HepG2 (cell line): ENCODE results near the gene PLCB1. TPM values are rescaled to one million over a fixed set of nuclear protein-coding genes. Genes with fewer than 3 reads are reported as not detected.
A peak's percentile ranks its signal among the peaks of the same experiment; 100 is the strongest.

Source experiments
- ATAC-seq: fragments of 200-7000 bp; cut with Tn5 transposase; 3 replicates; pipeline ENCODE4 v1.9.1; 2020; ENCODE audit warnings: mild to moderate bottlenecking, moderate library complexity
- BruUV-seq: library from RNA; stranded (reverse); fragments of 400-500 nt; replicated peaks from 2 replicates; lab custom pipeline; 2021; lab: Mats Ljungman, UMichigan
- CTCF ChIA-PET: fragments of 300-600 bp; formaldehyde crosslinking; extraction: SDS; loops from one replicate; lab custom pipeline; 2021; ENCODE audit warnings: low total read pairs, inconsistent platforms, low intra/inter-chr PET ratio; lab: Yijun Ruan, JAX
- POLR2A ChIA-PET: fragments of 350-600 bp; sonication (Branson Sonifier 250); formaldehyde crosslinking; loops from one replicate; lab custom pipeline; 2020; ENCODE audit warnings: antibody characterized with exemption, inconsistent platforms; lab: Yijun Ruan, JAX
- DNase-seq: peaks from one replicate; pipeline ENCODE4 v3.0.0-alpha.2; 2015; ENCODE audit warnings: low spot score
- FAIRE-seq: peaks from 3 replicates; lab custom pipeline; 2011; peaks lifted over from hg19 to GRCh38; lab: Jason Lieb, UNC
- H2AFZ ChIP-seq: one replicate; pipeline ENCODE4 v1.6.1; 2011; ENCODE audit warnings: low read length, inconsistent platforms
- H3K27ac ChIP-seq: fragments of 300-600 bp; 3 replicates; pipeline ENCODE4 v1.8.0; 2011; ENCODE audit warnings: mixed run types, mild to moderate bottlenecking, mixed read lengths, low read length, inconsistent platforms; ENCODE audit not compliant: insufficient read depth; ENCODE audit errors: extremely low read length
- H3K27me3 ChIP-seq, 2 experiments: fragments of 200-600 bp in 1 of 2; 2 replicates in 1 of 2; 3 replicates in 1 of 2; pipeline versions ENCODE4 v1.6.0 to v1.8.0; 2011; ENCODE audit warnings: low read length in 2 of 2, mild to moderate bottlenecking in 2 of 2, moderate library complexity in 2 of 2, inconsistent platforms in 1 of 2; ENCODE audit not compliant: insufficient read depth in 2 of 2, control insufficient read depth in 1 of 2
- H3K36me3 ChIP-seq, 2 experiments: fragments of 200-600 bp in 1 of 2; replicated peaks in 1 of 2; 2 replicates in 1 of 2; 3 replicates in 1 of 2; pipeline versions ENCODE4 v1.5.1 to v1.8.0; 2011; ENCODE audit warnings: low read length in 2 of 2, inconsistent platforms in 1 of 2; ENCODE audit not compliant: insufficient read depth in 2 of 2, control insufficient read depth in 1 of 2
- H3K4me1 ChIP-seq: 2 replicates; pipeline ENCODE4 v1.5.1; 2012; ENCODE audit warnings: low read length, inconsistent platforms; ENCODE audit not compliant: insufficient read depth
- H3K4me2 ChIP-seq: 2 replicates; pipeline ENCODE4 v1.6.0; 2011; ENCODE audit warnings: low read depth, low read length, inconsistent platforms
- H3K4me3 ChIP-seq, 3 experiments: fragments of 200-600 bp in 1 of 3; sonication (generic), shearing (Covaris generic) in 1 of 3; replicated peaks in 1 of 3; 2 replicates each; pipeline ENCODE4 v1.5.1; 2011 to 2016; ENCODE audit warnings: low read length in 3 of 3, inconsistent platforms in 2 of 3, low read depth in 2 of 3, mild to moderate bottlenecking in 2 of 3, control low read depth in 1 of 3, mixed read lengths in 1 of 3; ENCODE audit not compliant: insufficient read depth in 1 of 3
- H3K79me2 ChIP-seq: one replicate; pipeline ENCODE4 v1.6.1; 2011; ENCODE audit warnings: low read length, inconsistent platforms; ENCODE audit not compliant: insufficient read depth
- H3K9ac ChIP-seq: 2 replicates; pipeline ENCODE4 v1.6.0; 2011; ENCODE audit warnings: mild to moderate bottlenecking, low read depth, low read length, inconsistent platforms; ENCODE audit not compliant: insufficient read depth
- H3K9me3 ChIP-seq: 2 replicates; pipeline ENCODE4 v1.5.1; 2012; ENCODE audit warnings: mild to moderate bottlenecking, low read length
- H4K20me1 ChIP-seq: 2 replicates; pipeline ENCODE4 v1.6.0; 2011; ENCODE audit warnings: inconsistent platforms, mild to moderate bottlenecking, low read length, moderate library complexity; ENCODE audit not compliant: insufficient read depth
- ATF4 ChIP-seq, 2 experiments: fragments of 450-650 bp in 1 of 2; sonication (generic) in 1 of 2; formaldehyde crosslinking; IDR thresholded peaks; 2 replicates each; pipeline versions ENCODE4 v1.5.0 to v1.8.0; 2020 to 2022; ENCODE audit warnings: mild to moderate bottlenecking in 1 of 2, missing genetic modification reagents in 1 of 2
- CEBPB ChIP-seq: IDR thresholded peaks from 2 replicates; pipeline ENCODE4 v1.6.1; 2011; ENCODE audit warnings: low read depth, low read length, improper control_type of control experiment, borderline replicate concordance
- ISX ChIP-seq: sonication (generic); formaldehyde crosslinking; conservative IDR thresholded peaks from 2 replicates; pipeline ENCODE4 v1.5.0; 2020; ENCODE audit warnings: missing genetic modification reagents
- NFE2L2 ChIP-seq: fragments of 150-350 bp; IDR thresholded peaks from 2 replicates; pipeline ENCODE4 v1.6.1; 2014; ENCODE audit warnings: low read length
- NR1H2 ChIP-seq: sonication (generic); formaldehyde crosslinking; IDR thresholded peaks from 2 replicates; pipeline ENCODE4 v1.8.1; 2022; ENCODE audit warnings: low read depth, missing genetic modification reagents, borderline replicate concordance
- PAXIP1 ChIP-seq: sonication (generic); formaldehyde crosslinking; conservative IDR thresholded peaks from 2 replicates; pipeline ENCODE4 v1.4.0; 2020; ENCODE audit warnings: mild to moderate bottlenecking, missing genetic modification reagents, moderate library complexity
- WGBS: methylation state at CpG from one replicate; pipeline ENCODE4 v1.1.6; 2017; ENCODE audit warnings: low lambda C conversion rate; 5-methylcytosine and 5-hydroxymethylcytosine counted together
- in situ Hi-C: cut with HindIII; loops from 2 replicates; pipeline ENCODE4 v1.10.0; 2017; ENCODE audit warnings: low pct_unique_long_range_greater_than_20kb; ENCODE audit not compliant: extremely low pct_ligation_motif_present
- intact Hi-C: fragments of 100-400 bp; cut with micrococcal nuclease; formaldehyde crosslinking; loops from one replicate; pipeline ENCODE4 v1.10.0; 2022; ENCODE audit not compliant: unreplicated experiment
- polyA plus RNA-seq, 8 experiments: library from polyadenylated mRNA; depleted of rRNA in 3 of 8; stranded (reverse) in 7 of 8; unstranded in 1 of 8; fragments of >200 nt; fragmentation: Illumina TruSeq in 4 of 8; extraction: Trizol in 4 of 8; gene quantifications; 2 replicates each; pipeline versions ENCODE4 v1.2.1 to v1.2.3, GENCODE V29; 2011 to 2016; ENCODE audit warnings: low read depth in 4 of 8, missing spikeins in 1 of 8, mixed read lengths in 1 of 8; ENCODE audit not compliant: insufficient read depth in 1 of 8
- total RNA-seq, 5 experiments: library from RNA; depleted of rRNA; stranded (reverse); fragments of >200 nt; fragmentation: Illumina TruSeq; extraction: Trizol; gene quantifications; 2 replicates each; pipeline ENCODE4 v1.2.3, GENCODE V29; 2016; ENCODE audit warnings: low read depth in 1 of 5

PLCB1 gene
- total and polyA plus RNA-seq, 2 of the 13 experiments (the other 11 are each of a cell fraction or from before 2014, with no cell fraction given): 42.4 to 55.9 TPM

GRCh38 chr20:8318965-8319625 lies 187.0 kb downstream of the PLCB1 start:
- Histone ChIP-seq H3K36me3 (no peaks in the 10 kb centered on the region; a peak in 2 of 5 replicates), H3K9ac (no peak overlapping the region), H2AFZ (no peak overlapping the region), H3K4me1 (peaks cover 16% of the 10 kb centered on the region), H3K4me2 (no peak overlapping the region), H3K9me3 (no peaks in the 10 kb centered on the region), H3K27me3 (no peaks in the 10 kb centered on the region), H3K4me3 (no peak overlapping the region), H4K20me1 (0 out of 2 replicates have a peak, but pooled peaks cover 2% of the 10 kb centered on the region), H3K27ac (no peak overlapping the region), H3K79me2 (peaks cover 3% of the 10 kb centered on the region)
- 93% methylated on average over 3 of the region's 3 CpGs for WGBS
- no peak for ATAC-seq
- DNase-seq: no peak
- no TSS peak for BruUV-seq
- FAIRE-seq: no peak
- CTCF ChIA-PET: no interaction called here
- intact Hi-C loops: loop anchor here (10.0 kb wide), 1 partner anchor 206 kb away; no protein-coding TSS in a partner anchor
- TF ChIP-seq ATF4 (CRISPR knock-in tag; IDR thresholded peaks at IDR 0.05) (peak in 1 of 2 experiments; percentile 77; a peak in 2 of 4 replicates), NR1H2 (CRISPR knock-in tag) (no peak), CEBPB (peak; percentile 88; the same call in 1 of the 2 replicates), ISX (CRISPR knock-in tag) (0 out of 2 replicates have a peak, but pooled peaks have one; percentile 34)
- in situ Hi-C loops: no loop called here
- POLR2A ChIA-PET: no interaction called here

- BruUV-seq: no TSS peak
- peaks cover 11% of the 10 kb centered on the region for H3K4me1 ChIP-seq
- no peak for ATAC-seq
- whole genome bisulfite sequencing: 95% methylated on average over 1 of the region's 1 CpG
- H2AFZ ChIP-seq: no peak overlapping the region
- H3K4me3 ChIP-seq: no peak overlapping the region
- H3K27me3 ChIP-seq: no peaks in the 10 kb centered on the region
- CTCF ChIA-PET: no interaction called here
- H3K4me2 ChIP-seq: no peak overlapping the region
- intact Hi-C loops (no loop called here), in situ Hi-C loops (no loop called here)
- TF ChIP-seq NFE2L2 (peak; percentile 58; the same call in 1 of the 2 replicates), PAXIP1 (no peak)
- no peak overlapping the region for H3K27ac ChIP-seq
- FAIRE-seq: no peak
- H3K9ac ChIP-seq: no peak overlapping the region
- no peaks in the 10 kb centered on the region; a peak in 2 of 5 replicates for H3K36me3 ChIP-seq
- H4K20me1 ChIP-seq: 0 out of 2 replicates have a peak, but pooled peaks cover 2% of the 10 kb centered on the region
- peaks cover 3% of the 10 kb centered on the region for H3K79me2 ChIP-seq
- no peaks in the 10 kb centered on the region for H3K9me3 ChIP-seq
- DNase-seq: no peak
- POLR2A ChIA-PET: no interaction called here
Observed at GRCh38 chr20:8320306-8320705, 188.2 kb downstream of the PLCB1 start.
